Fibroblast of skin of back (primary cell): ENCODE results near the gene KCNAB1.

Experiments
- DNase-seq: peaks from one replicate; pipeline ENCODE4 v3.0.0-alpha.2; 2013

Gene KCNAB1

DNA sequence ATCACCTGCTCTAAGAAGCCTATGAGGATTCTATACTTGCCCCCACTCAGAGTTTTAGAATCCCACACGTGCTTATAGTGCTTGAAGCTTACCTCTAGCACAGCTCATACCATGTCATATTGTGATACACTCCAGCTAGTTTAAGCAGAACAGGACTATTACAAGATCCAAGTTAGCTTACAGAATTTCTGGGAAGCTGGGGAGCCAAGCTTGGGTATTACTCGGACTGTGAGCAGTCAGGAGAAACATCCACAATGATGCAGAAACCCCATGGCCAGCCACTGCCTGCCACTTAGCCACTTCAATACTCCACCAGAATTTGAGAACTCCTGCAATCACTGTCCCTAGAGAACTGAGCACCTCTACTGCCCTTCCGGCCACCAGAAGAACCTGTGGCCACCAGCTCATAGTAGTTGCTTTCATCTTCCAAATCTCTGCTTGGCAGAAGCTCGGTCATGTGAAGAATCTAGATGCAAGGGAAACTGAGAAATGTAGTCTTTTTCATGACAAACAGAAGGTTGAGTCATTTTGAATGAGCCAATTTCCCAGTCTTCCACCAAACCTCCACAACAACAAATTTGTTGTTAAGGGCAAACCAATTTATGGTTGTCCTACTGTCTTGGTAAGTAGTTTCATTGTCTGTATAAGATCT lies 462.3 kb downstream of the KCNAB1 start:
- no peak for DNase-seq

DNA sequence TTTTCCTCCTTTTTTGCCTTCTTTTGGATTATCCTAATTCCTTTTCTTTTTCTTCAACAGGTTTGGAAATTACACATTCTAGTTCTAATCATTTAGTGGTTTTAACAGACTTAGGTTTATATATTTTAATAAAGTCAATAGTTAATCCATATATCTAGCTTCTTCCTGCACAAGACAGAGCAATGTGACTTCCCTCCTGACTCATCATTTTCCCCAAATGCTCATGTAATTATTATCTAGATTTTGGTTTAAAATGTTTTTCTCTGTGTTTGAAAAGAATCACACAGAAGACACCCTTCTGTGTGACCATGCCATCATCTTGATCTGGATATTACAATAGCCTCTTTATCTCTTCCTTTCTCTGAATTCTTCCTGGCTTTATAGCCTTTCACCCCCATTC lies 463.1 kb downstream of the KCNAB1 start:
- no peak for DNase-seq

DNA sequence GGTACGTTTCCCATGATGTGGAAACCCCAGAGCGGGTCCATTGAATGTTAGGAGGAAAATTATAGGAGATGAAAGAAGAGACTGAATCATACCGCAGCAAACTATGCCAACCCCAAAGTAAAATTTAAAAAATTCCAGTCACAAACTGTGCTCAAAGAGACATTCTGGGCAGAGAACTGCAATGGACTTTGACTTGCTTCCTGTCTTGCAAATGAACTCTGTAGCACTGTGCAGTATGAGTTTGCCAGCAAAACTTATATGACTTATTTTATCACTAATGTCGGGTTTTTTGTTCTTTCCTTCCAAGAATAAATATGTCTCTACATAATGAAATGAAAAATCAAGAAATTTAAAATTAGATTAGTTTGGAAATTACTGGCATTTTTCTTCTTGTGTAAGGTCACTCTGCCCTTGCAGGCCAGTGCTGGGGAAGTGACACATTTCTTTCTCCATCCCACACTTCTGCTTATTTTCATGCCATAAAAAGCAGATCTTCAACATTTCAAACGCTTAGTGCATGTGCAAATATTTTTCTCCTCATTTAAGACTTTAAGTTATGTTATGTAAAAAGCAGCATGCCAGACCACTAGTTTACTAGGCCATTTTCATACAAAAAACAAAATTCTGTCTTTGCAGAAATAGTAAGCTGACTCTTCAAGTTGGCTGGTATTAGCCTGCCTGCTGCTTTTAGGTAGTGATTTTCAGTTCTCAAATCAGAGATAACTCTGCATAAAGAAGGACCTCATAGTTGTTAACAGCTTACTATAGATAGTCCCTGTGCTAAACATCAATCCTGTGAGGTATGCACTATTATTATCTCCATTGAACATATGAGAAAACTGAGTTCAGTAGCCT lies 466.8 kb downstream of the KCNAB1 start:
- DNase-seq, result no peak

DNA sequence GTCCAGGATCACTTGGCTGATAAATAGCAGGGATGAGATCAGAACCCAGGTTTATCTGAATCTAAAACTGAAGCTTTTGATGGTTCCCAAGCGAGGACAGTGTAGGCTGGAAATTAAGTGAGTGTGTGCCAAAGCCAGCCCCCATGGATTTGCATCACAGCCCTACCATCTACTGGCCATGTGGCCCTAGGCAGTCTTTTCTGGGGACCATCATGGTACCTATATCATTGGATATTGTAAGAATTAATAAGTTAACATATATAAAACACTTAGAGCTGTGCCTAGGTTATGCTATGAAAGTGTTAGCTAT lies 467.3 kb downstream of the KCNAB1 start:
- DNase-seq, result no peak
